Measurements from ENCODE around the gene LHFPL2.

- no peak for TF ChIP-seq YY1 (IDR thresholded peaks at IDR 0.05; ENCODE audit: insufficient read depth, insufficient read length)
- no peak for TF ChIP-seq ZNF274 (IDR thresholded peaks at IDR 0.05; ENCODE audit: low read depth, low read length)
- TF ChIP-seq SUZ12 (IDR thresholded peaks at IDR 0.05; ENCODE audit: extremely low read depth, insufficient read depth, insufficient read length), result no peak
These were observed 43.0 kb downstream of the LHFPL2 start for GRCh38 chr5:78605611-78606010.
